Right ventricle myocardium inferior (tissue), 1 donor: ENCODE measurements around the gene ZC3H13. TPM values are rescaled to one million over a fixed set of nuclear protein-coding genes. Genes with fewer than 3 reads are reported as not detected.

Experiments used
- ATAC-seq: fragments of 200-7000 bp; cut with Tn5 transposase; one replicate; pipeline ENCODE4 v1.9.1; 2020; ENCODE audit warnings: mild to moderate bottlenecking, moderate library complexity
- DNase-seq: peaks from one replicate; pipeline ENCODE4 v3.0.0; 2021; ENCODE audit errors: missing footprints
- intact Hi-C: fragments of 100-400 bp; cut with DNase I; formaldehyde crosslinking; loops from one replicate; pipeline ENCODE4 v1.11.0; 2022
- long read RNA-seq: library from polyadenylated mRNA; unstranded; transcript quantifications from one replicate; pipeline ENCODE4 v2.0.0, GENCODE V29; 2021
- total RNA-seq: library from RNA; stranded (reverse); fragmentation: NEBNext Ultra II Directional; extraction: Animal tissue kit (Norgen Biotek cat#: 25700); gene quantifications from one replicate; pipeline ENCODE4 v1.2.1, GENCODE V29; 2021
- donor health status: DM: no; HTN: yes; CAD: no; lungs with severe emphysema.

ZC3H13 gene
- 40.3 TPM for total RNA-seq
- long read RNA-seq, partial matches to known transcripts: 1 of 3 reads
- long read RNA-seq, other reads (novel, unspliced or antisense): 2 of 3 reads

- intact Hi-C loops: no loop called here
- ATAC-seq (peak; percentile 100), DNase-seq (peak; percentile 98)
Measured at GRCh38 chr13:46052319-46053161, at the start of gene ZC3H13. ZC3H13 (minus strand) TSS chr13:46052746; CDS start chr13:46045507, 7,239 bp downstream.

- ATAC-seq: no peak
- DNase-seq: no peak
- intact Hi-C loops: no loop called here
Measured at GRCh38 chr13:46102255-46102605, 49.7 kb upstream of the ZC3H13 start.

- DNase-seq: no peak
- ATAC-seq: no peak
- intact Hi-C loops: no loop called here
Measured at GRCh38 chr13:46101484-46102254, 49.1 kb upstream of the ZC3H13 start.

GRCh38 chr13:46101002-46101401, 48.5 kb upstream of the ZC3H13 start:
- intact Hi-C loops: no loop called here
- no peak for ATAC-seq
- no peak for DNase-seq

GRCh38 chr13:46100191-46100815, 47.8 kb upstream of the ZC3H13 start:
- DNase-seq: no peak
- ATAC-seq: no peak
- intact Hi-C loops: no loop called here

GRCh38 chr13:46097663-46098062, 45.1 kb upstream of the ZC3H13 start:
- ATAC-seq: no peak

GRCh38 chr13:46097015-46097414, 44.5 kb upstream of the ZC3H13 start:
- DNase-seq: no peak
- ATAC-seq: no peak
- intact Hi-C loops: no loop called here

More at GRCh38 chr13:46097663-46098062, 45.1 kb upstream of the ZC3H13 start:
- intact Hi-C loops: no loop called here
- no peak for DNase-seq

- DNase-seq: no peak
- intact Hi-C loops: no loop called here
- no peak for ATAC-seq
Measured at GRCh38 chr13:46094478-46094877, 41.9 kb upstream of the ZC3H13 start.

GRCh38 chr13:46088821-46089562, 36.4 kb upstream of the ZC3H13 start:
- intact Hi-C loops: no loop called here
- ATAC-seq: no peak
- DNase-seq: no peak

GRCh38 chr13:46087481-46087880, 34.9 kb upstream of the ZC3H13 start:
- intact Hi-C loops: no loop called here
- no peak for ATAC-seq
- DNase-seq: no peak

- intact Hi-C loops: no loop called here
- no peak for ATAC-seq
- DNase-seq: no peak
Measured at GRCh38 chr13:46086985-46087384, 34.4 kb upstream of the ZC3H13 start.

- ATAC-seq: no peak
- intact Hi-C loops: no loop called here
Measured at GRCh38 chr13:46086421-46086922, 33.9 kb upstream of the ZC3H13 start.

GRCh38 chr13:46085737-46086136, 33.2 kb upstream of the ZC3H13 start:
- intact Hi-C loops: no loop called here
- ATAC-seq: no peak
- no peak for DNase-seq

More at GRCh38 chr13:46086421-46086922, 33.9 kb upstream of the ZC3H13 start:
- DNase-seq: no peak

- intact Hi-C loops: no loop called here
- ATAC-seq (no peak), DNase-seq (no peak)
Measured at GRCh38 chr13:46082324-46082723, 29.8 kb upstream of the ZC3H13 start.

- ATAC-seq: no peak
- intact Hi-C loops: no loop called here
- no peak for DNase-seq
Measured at GRCh38 chr13:46079770-46080169, 27.2 kb upstream of the ZC3H13 start.

- ATAC-seq (no peak), DNase-seq (no peak)
- intact Hi-C loops: no loop called here
Measured at GRCh38 chr13:46077265-46077664, 24.7 kb upstream of the ZC3H13 start.

- ATAC-seq: no peak
- DNase-seq: no peak
- intact Hi-C loops: no loop called here
Measured at GRCh38 chr13:46076827-46077226, 24.3 kb upstream of the ZC3H13 start.

- intact Hi-C loops: no loop called here
- DNase-seq: no peak
- no peak for ATAC-seq
Measured at GRCh38 chr13:46075811-46076210, 23.3 kb upstream of the ZC3H13 start.
